A549 (cell line): ENCODE data around the gene LYST. TPM values are rescaled to one million over a fixed set of nuclear protein-coding genes. Genes with fewer than 3 reads are reported as not detected.

Source experiments
- ATAC-seq, 2 experiments: fragments of 200-7000 bp in 1 of 2; fragments of >200 bp in 1 of 2; cut with Nextera tagmentation in 1 of 2; cut with Tn5 transposase in 1 of 2; 3 replicates each; pipeline versions ENCODE4 v1.8.0 to v1.9.1; 2018 to 2020; ENCODE audit warnings: mild to moderate bottlenecking in 1 of 2, moderate library complexity in 1 of 2
- CTCF ChIA-PET: fragments of 300-600 bp; sonication (Branson Sonifier 250); formaldehyde crosslinking; extraction: SDS; loops from one replicate; lab custom pipeline; 2021; ENCODE audit warnings: antibody characterized with exemption, inconsistent platforms; lab: Yijun Ruan, JAX
- POLR2A ChIA-PET: fragments of 350-600 bp; formaldehyde crosslinking; extraction: SDS; loops from one replicate; lab custom pipeline; 2021; ENCODE audit warnings: antibody characterized with exemption, inconsistent platforms; lab: Yijun Ruan, JAX
- DNase-seq, 2 experiments: peaks; one replicate each; pipeline versions ENCODE4 v3.0.0 to v3.0.0-alpha.2; 2011 to 2016; ENCODE audit warnings: low read depth in 1 of 2, low spot score in 1 of 2
- FAIRE-seq: peaks from 2 replicates; lab custom pipeline; 2011; peaks lifted over from hg19 to GRCh38; lab: Jason Lieb, UNC
- H3K27ac ChIP-seq, 2 experiments: fragments of >200 bp; sonication (Bioruptor Twin); formaldehyde crosslinking; 3 replicates each; pipeline ENCODE4 v1.5.1; 2016 to 2017
- H3K4me1 ChIP-seq: fragments of >200 bp; sonication (Bioruptor Twin); formaldehyde crosslinking; 3 replicates; pipeline ENCODE4 v1.6.1; 2016
- H3K4me2 ChIP-seq: fragments of >200 bp; sonication (Bioruptor Twin); formaldehyde crosslinking; 3 replicates; pipeline ENCODE4 v1.6.1; 2016
- H3K4me3 ChIP-seq: fragments of >200 bp; sonication (Bioruptor Twin); formaldehyde crosslinking; 3 replicates; pipeline ENCODE4 v1.5.1; 2016
- H3K9me3 ChIP-seq: fragments of >200 bp; sonication (Bioruptor Twin); formaldehyde crosslinking; 3 replicates; pipeline ENCODE4 v1.6.1; 2016
- CEBPB ChIP-seq, 2 experiments: fragments of >200 bp in 1 of 2; sonication (Bioruptor Twin) in 1 of 2; formaldehyde crosslinking in 1 of 2; IDR thresholded peaks; 2 replicates each; pipeline ENCODE4 v1.6.1; 2012 to 2016
- CHD2 ChIP-seq: fragments of 150-350 bp; IDR thresholded peaks from 2 replicates; pipeline ENCODE4 v1.6.1; 2014; ENCODE audit warnings: low read length; ENCODE audit not compliant: partially characterized antibody
- E2F6 ChIP-seq: IDR thresholded peaks from 2 replicates; pipeline ENCODE4 v1.6.1; 2012; ENCODE audit warnings: low read depth, borderline replicate concordance
- EHF ChIP-seq: fragments of 250-450 bp; sonication (Bioruptor Pico); IDR thresholded peaks from 2 replicates; pipeline ENCODE4 v1.5.0; 2020; ENCODE audit warnings: mild to moderate bottlenecking
- EHMT2 ChIP-seq: fragments of 200-600 bp; sonication (generic); IDR thresholded peaks from 2 replicates; pipeline ENCODE4 v1.6.1; 2016; ENCODE audit warnings: antibody characterized with exemption, low read depth, mild to moderate bottlenecking, moderate library complexity
- FOSL2 ChIP-seq, 2 experiments: fragments of 450-650 bp in 1 of 2; fragments of >200 bp in 1 of 2; sonication (Bioruptor Twin) in 1 of 2; formaldehyde crosslinking; IDR thresholded peaks; 2 replicates each; pipeline versions ENCODE4 v1.5.0 to v1.6.1; 2016 to 2020; ENCODE audit warnings: mild to moderate bottlenecking in 1 of 2, moderate library complexity in 1 of 2
- HOXA7 ChIP-seq: fragments of 250-450 bp; sonication (Bioruptor Pico); IDR thresholded peaks from 2 replicates; pipeline ENCODE4 v1.5.0; 2020; ENCODE audit warnings: mild to moderate bottlenecking, moderate library complexity
- HOXB13 ChIP-seq: fragments of 250-450 bp; sonication (Bioruptor Pico); IDR thresholded peaks from 2 replicates; pipeline ENCODE4 v1.5.0; 2020; ENCODE audit warnings: low read depth, mild to moderate bottlenecking, moderate library complexity
- HOXB5 ChIP-seq: fragments of 250-450 bp; sonication (Bioruptor Pico); IDR thresholded peaks from 2 replicates; pipeline ENCODE4 v1.5.0; 2020; ENCODE audit warnings: mild to moderate bottlenecking, moderate library complexity
- KDM1A ChIP-seq: fragments of 200-600 bp; sonication (generic); IDR thresholded peaks from 2 replicates; pipeline ENCODE4 v1.6.1; 2016; ENCODE audit warnings: low read depth, mild to moderate bottlenecking
- KDM5A ChIP-seq: fragments of 200-600 bp; sonication (generic); IDR thresholded peaks from 2 replicates; pipeline ENCODE4 v1.6.1; 2016; ENCODE audit warnings: antibody characterized with exemption, mild to moderate bottlenecking
- MYC ChIP-seq: IDR thresholded peaks from 2 replicates; pipeline ENCODE4 v1.6.1; 2012; ENCODE audit warnings: mild to moderate bottlenecking, inconsistent platforms, low read length, improper control_type of control experiment, borderline replicate concordance
- NR3C1 ChIP-seq: fragments of >200 bp; sonication (Bioruptor Twin); formaldehyde crosslinking; IDR thresholded peaks from 3 replicates; pipeline ENCODE4 v1.6.1; 2017
- PBX3 ChIP-seq: IDR thresholded peaks from 2 replicates; pipeline ENCODE4 v1.6.1; 2012
- PHF8 ChIP-seq: fragments of 200-600 bp; sonication (generic); IDR thresholded peaks from 2 replicates; pipeline ENCODE4 v1.6.1; 2016; ENCODE audit warnings: low read depth, mild to moderate bottlenecking, antibody characterized with exemption, moderate library complexity, borderline replicate concordance
- POLR2A ChIP-seq: IDR thresholded peaks from 2 replicates; pipeline ENCODE4 v1.6.1; 2012; ENCODE audit warnings: mild to moderate bottlenecking, low read length
- RAD21 ChIP-seq, 2 experiments: fragments of >200 bp in 1 of 2; sonication (Bioruptor Twin) in 1 of 2; formaldehyde crosslinking in 1 of 2; IDR thresholded peaks in 1 of 2; conservative IDR thresholded peaks in 1 of 2; 2 replicates in 1 of 2; 3 replicates in 1 of 2; pipeline ENCODE4 v1.6.1; 2012 to 2018; ENCODE audit warnings: inconsistent platforms in 1 of 2
- RARB ChIP-seq: fragments of 250-450 bp; sonication (Bioruptor Pico); IDR thresholded peaks from 2 replicates; pipeline ENCODE4 v1.8.0; 2021; ENCODE audit warnings: mild to moderate bottlenecking, moderate library complexity
- RCOR1 ChIP-seq: fragments of 150-350 bp; IDR thresholded peaks from 2 replicates; pipeline ENCODE4 v1.6.1; 2014; ENCODE audit warnings: antibody characterized with exemption, low read length, low read depth
- RFX5 ChIP-seq: fragments of 450-650 bp; IDR thresholded peaks from 2 replicates; pipeline ENCODE4 v1.7.1; 2014; ENCODE audit warnings: antibody characterized with exemption, mild to moderate bottlenecking, moderate library complexity
- RNF2 ChIP-seq: fragments of 200-600 bp; sonication (generic); IDR thresholded peaks from 2 replicates; pipeline ENCODE4 v1.6.1; 2016; ENCODE audit warnings: low read depth, mild to moderate bottlenecking, antibody characterized with exemption, moderate library complexity, borderline replicate concordance
- SMC3 ChIP-seq: fragments of >200 bp; sonication (Bioruptor Twin); formaldehyde crosslinking; IDR thresholded peaks from 3 replicates; pipeline ENCODE4 v1.6.1; 2018; ENCODE audit warnings: inconsistent platforms
- SREBF2 ChIP-seq: fragments of 450-650 bp; IDR thresholded peaks from 2 replicates; pipeline ENCODE4 v1.6.1; 2014; ENCODE audit warnings: mild to moderate bottlenecking, moderate library complexity
- TFCP2L1 ChIP-seq: fragments of 250-450 bp; sonication (Bioruptor Pico); IDR thresholded peaks from 2 replicates; pipeline ENCODE4 v1.5.0; 2021; ENCODE audit warnings: mild to moderate bottlenecking
- TP53 ChIP-seq: fragments of 250-450 bp; sonication (Bioruptor Pico); IDR thresholded peaks from 2 replicates; pipeline ENCODE4 v1.5.0; 2021; ENCODE audit warnings: mild to moderate bottlenecking, moderate library complexity
- USF2 ChIP-seq: fragments of 450-650 bp; IDR thresholded peaks from 2 replicates; pipeline ENCODE4 v1.6.1; 2014; ENCODE audit warnings: antibody characterized with exemption
- ZFP36 ChIP-seq: fragments of 450-650 bp; IDR thresholded peaks from 2 replicates; pipeline ENCODE4 v1.6.1; 2014; ENCODE audit warnings: borderline replicate concordance; ENCODE audit not compliant: partially characterized antibody
- WGBS: methylation state at CpG from one replicate; pipeline ENCODE4 v1.1.6; 2017; ENCODE audit errors: missing lambda C conversion rate; 5-methylcytosine and 5-hydroxymethylcytosine counted together
- polyA plus RNA-seq, 4 experiments: library from polyadenylated mRNA; depleted of rRNA in 3 of 4; stranded (reverse); fragments of >200 nt; fragmentation: RNase III in 1 of 4; extraction: RNeasy Plus Mini Kit Qiagen cat#74134 plus additional on column Dnase treatment in 1 of 4; gene quantifications; 2 replicates in 3 of 4; 3 replicates in 1 of 4; pipeline ENCODE4 v1.2.3, GENCODE V29; 2011 to 2017

Gene LYST
- polyA plus RNA-seq, 2 of the 4 experiments (the other 2 are of a cell fraction): 2.5 to 9.4 TPM

- H3K27ac ChIP-seq: no peak overlapping the region
- ChIA-PET POLR2A (no interaction called here), CTCF (interaction anchor here (1.1 kb wide), 1 partner anchor 11 kb away, joined by 3 read pairs; no protein-coding TSS in a partner anchor)
- ATAC-seq (no peak), DNase-seq (no peak), FAIRE-seq (no peak)
- H3K9me3 ChIP-seq: no peaks in the 10 kb centered on the region
- H3K4me1 ChIP-seq: no peaks in the 10 kb centered on the region
- TF ChIP-seq NR3C1: no peak
- no peak for TF ChIP-seq RAD21 (conservative IDR thresholded peaks at IDR 0.05 in 1 of 2, IDR thresholded peaks at IDR 0.05 in 1 of 2)
- TF ChIP-seq RCOR1: no peak
- no peak for TF ChIP-seq PHF8
- TF ChIP-seq HOXA7 (CRISPR knock-in tag): no peak
- no peak for TF ChIP-seq PBX3
- TF ChIP-seq E2F6: no peak
- TF ChIP-seq HOXB13 (CRISPR knock-in tag): no peak
- no peak for TF ChIP-seq KDM5A
- no peak for TF ChIP-seq FOSL2 (IDR thresholded peaks at IDR 0.05)
- no peak for TF ChIP-seq FOSL2 (CRISPR knock-in tag; IDR thresholded peaks at IDR 0.05)
- no peak overlapping the region for H3K4me2 ChIP-seq
- 91% methylated on average over 12 of the region's 12 CpGs for WGBS
- no peak overlapping the region for H3K4me3 ChIP-seq
Measured at GRCh38 chr1:235809688-235810397, 56.9 kb downstream of the LYST start.

GRCh38 chr1:235808223-235808622 is 58.5 kb downstream of the LYST start:
- 90% methylated on average over 6 of the region's 6 CpGs for WGBS
- H3K4me3 ChIP-seq: no peak overlapping the region
- no peak overlapping the region for H3K4me2 ChIP-seq
- H3K27ac ChIP-seq: no peak overlapping the region
- ChIA-PET POLR2A (no interaction called here), CTCF (no interaction called here)
- ATAC-seq (no peak), DNase-seq (no peak), FAIRE-seq (no peak)
- no peaks in the 10 kb centered on the region for H3K4me1 ChIP-seq
- no peak for TF ChIP-seq SMC3
- TF ChIP-seq TP53 (CRISPR knock-in tag): no peak
- TF ChIP-seq SREBF2: no peak
- no peak for TF ChIP-seq CHD2
- no peak for TF ChIP-seq CEBPB (IDR thresholded peaks at IDR 0.05)
- no peak for TF ChIP-seq MYC
- no peak for TF ChIP-seq RAD21 (conservative IDR thresholded peaks at IDR 0.05 in 1 of 2, IDR thresholded peaks at IDR 0.05 in 1 of 2)
- no peak for TF ChIP-seq NR3C1
- no peak for TF ChIP-seq RARB (CRISPR knock-in tag)
- no peak for TF ChIP-seq POLR2A
- no peak for TF ChIP-seq PBX3
- no peaks in the 10 kb centered on the region for H3K9me3 ChIP-seq

- Histone ChIP-seq H3K9me3 (no peaks in the 10 kb centered on the region), H3K4me2 (no peak overlapping the region), H3K4me3 (no peak overlapping the region), H3K27ac (no peak overlapping the region), H3K4me1 (peaks cover 11% of the 10 kb centered on the region; the same call in 1 of the 3 replicates)
- FAIRE-seq (no peak), ATAC-seq (no peak), DNase-seq (no peak)
- 83% methylated on average over 7 of the region's 7 CpGs for WGBS
- POLR2A ChIA-PET: no interaction called here
- CTCF ChIA-PET: interaction anchor here (0.5 kb wide), 1 partner anchor 390 kb away, joined by 3 read pairs; no protein-coding TSS in a partner anchor
- no peak for TF ChIP-seq HOXB13 (CRISPR knock-in tag)
- TF ChIP-seq SMC3: no peak
- TF ChIP-seq RNF2: no peak
- TF ChIP-seq RFX5: no peak
- no peak for TF ChIP-seq EHF (CRISPR knock-in tag)
- no peak for TF ChIP-seq PBX3
- no peak for TF ChIP-seq CHD2
- TF ChIP-seq TFCP2L1 (CRISPR knock-in tag): no peak
- TF ChIP-seq HOXB5 (CRISPR knock-in tag): no peak
- no peak for TF ChIP-seq KDM1A
- TF ChIP-seq ZFP36: no peak
- no peak for TF ChIP-seq CEBPB (IDR thresholded peaks at IDR 0.05)
- no peak for TF ChIP-seq EHMT2
- TF ChIP-seq HOXA7 (CRISPR knock-in tag): no peak
- TF ChIP-seq USF2: no peak
- TF ChIP-seq RARB (CRISPR knock-in tag): no peak
Measured at GRCh38 chr1:235806123-235806522, 60.6 kb downstream of the LYST start.
